MM.1S (cell line): ENCODE measurements around the gene FAF1.

Experiments
- CTCF ChIP-seq: fragments of 300-600 bp; sonication (generic); IDR thresholded peaks from 2 replicates; pipeline ENCODE4 v1.5.1; 2016; ENCODE audit warnings: antibody characterized with exemption, low read length, mixed read lengths
- EZH2phosphoT487 ChIP-seq: fragments of 300-600 bp; sonication (generic); IDR thresholded peaks from 2 replicates; pipeline ENCODE4 v1.6.1; 2018; ENCODE audit warnings: antibody characterized with exemption, low read length

DNA sequence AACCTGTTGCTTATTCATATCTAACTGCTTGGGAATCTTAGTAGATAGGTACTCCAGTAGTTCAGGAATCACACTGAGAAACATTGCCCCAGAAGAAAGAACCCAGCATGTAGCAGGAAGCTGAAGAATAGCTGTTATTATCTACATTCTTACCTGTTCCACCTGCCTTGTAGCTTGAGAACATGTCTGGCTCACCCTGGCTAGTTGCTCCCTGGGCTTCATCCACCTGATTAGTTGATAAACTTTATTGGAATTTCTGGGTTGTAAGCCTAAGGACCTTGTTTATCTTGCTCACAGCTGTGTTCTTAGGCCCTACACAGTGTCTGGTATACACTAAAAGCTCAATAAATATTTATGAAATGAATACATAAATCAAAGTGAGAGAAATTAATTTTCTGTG, 430.6 kb downstream of the FAF1 start:
- TF ChIP-seq CTCF (no peak), EZH2phosphoT487 (no peak)
